ENCODE measurements around the gene PTPRT. TPM values are rescaled to one million over a fixed set of nuclear protein-coding genes. Genes with fewer than 3 reads are reported as not detected.

The PTPRT gene
- total and polyA plus RNA-seq, 12 donors, result 0.05 to 0.34 (median 0.16) TPM; not detected in 1

DNA sequence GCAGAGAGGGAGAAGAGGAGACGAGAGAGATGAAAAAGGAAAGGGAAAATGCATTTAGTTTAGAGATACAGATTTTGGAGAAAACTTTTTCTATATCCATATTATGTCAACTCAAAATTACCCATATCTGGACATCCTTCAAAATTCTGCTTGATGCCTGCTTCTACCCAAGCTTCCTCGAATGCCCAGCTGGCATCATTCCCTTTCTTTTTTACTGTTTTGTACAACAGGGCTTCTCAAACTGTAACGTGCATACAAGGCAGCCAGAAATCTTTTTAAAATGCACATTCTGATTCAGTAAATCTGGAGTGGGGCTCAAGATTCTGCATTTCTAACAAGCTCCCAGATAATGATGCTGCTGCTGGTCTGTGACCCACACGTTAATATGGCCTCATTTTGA lies 1108.8 kb downstream of the PTPRT start:
- no peak overlapping the region for H3K4me3 ChIP-seq
- WGBS, 4 donors, result 74 to 81% (median 79%) methylated on average over 4 of the region's 4 CpGs
- intact Hi-C loops (cut with DNase I), result no loop called here

DNA sequence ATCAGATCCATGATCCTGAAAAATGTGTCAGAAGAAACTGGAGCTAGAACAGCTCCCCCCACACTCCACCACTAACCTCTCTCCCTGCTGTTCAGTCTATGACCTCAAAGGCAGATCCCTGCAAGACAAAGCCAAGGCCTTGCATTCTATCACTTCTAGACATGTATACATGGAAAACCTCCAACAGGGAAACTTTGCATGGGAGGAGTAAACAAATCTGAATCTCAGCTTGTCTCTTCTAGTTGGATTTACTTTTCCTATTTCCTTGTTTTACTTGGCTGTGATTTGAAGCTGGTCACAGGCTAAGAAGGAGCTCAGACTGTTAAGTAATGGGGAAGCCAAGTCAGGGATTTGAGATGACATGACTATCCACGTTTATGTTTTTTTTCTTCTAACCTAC lies 1114.8 kb downstream of the PTPRT start:
- intact Hi-C loops (cut with DNase I), result no loop called here
- no peak for TF ChIP-seq POLR2A (IDR thresholded peaks at IDR 0.05)
- TF ChIP-seq, protein P1, sequence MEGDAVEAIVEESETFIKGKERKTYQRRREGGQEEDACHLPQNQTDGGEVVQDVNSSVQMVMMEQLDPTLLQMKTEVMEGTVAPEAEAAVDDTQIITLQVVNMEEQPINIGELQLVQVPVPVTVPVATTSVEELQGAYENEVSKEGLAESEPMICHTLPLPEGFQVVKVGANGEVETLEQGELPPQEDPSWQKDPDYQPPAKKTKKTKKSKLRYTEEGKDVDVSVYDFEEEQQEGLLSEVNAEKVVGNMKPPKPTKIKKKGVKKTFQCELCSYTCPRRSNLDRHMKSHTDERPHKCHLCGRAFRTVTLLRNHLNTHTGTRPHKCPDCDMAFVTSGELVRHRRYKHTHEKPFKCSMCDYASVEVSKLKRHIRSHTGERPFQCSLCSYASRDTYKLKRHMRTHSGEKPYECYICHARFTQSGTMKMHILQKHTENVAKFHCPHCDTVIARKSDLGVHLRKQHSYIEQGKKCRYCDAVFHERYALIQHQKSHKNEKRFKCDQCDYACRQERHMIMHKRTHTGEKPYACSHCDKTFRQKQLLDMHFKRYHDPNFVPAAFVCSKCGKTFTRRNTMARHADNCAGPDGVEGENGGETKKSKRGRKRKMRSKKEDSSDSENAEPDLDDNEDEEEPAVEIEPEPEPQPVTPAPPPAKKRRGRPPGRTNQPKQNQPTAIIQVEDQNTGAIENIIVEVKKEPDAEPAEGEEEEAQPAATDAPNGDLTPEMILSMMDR (IDR thresholded peaks at IDR 0.05), result no peak

More for the DNA sequence above, 1108.8 kb downstream of the PTPRT start:
- Histone ChIP-seq H3K27ac (no peak overlapping the region), H3K4me1 (replicated peaks in 1 of 2) (peaks cover 0 to 4% of the 10 kb centered on the region in 2 donors), H3K27me3 (no peaks in the 10 kb centered on the region), H3K36me3 (replicated peaks in 1 of 2) (no peaks in the 10 kb centered on the region), H3K9me3 (replicated peaks in 1 of 3) (no peaks in the 10 kb centered on the region)
- no peak for DNase-seq
- TF ChIP-seq POLR2A (IDR thresholded peaks at IDR 0.05), result no peak
- TF ChIP-seq, protein P1 (IDR thresholded peaks at IDR 0.05), result no peak

DNA sequence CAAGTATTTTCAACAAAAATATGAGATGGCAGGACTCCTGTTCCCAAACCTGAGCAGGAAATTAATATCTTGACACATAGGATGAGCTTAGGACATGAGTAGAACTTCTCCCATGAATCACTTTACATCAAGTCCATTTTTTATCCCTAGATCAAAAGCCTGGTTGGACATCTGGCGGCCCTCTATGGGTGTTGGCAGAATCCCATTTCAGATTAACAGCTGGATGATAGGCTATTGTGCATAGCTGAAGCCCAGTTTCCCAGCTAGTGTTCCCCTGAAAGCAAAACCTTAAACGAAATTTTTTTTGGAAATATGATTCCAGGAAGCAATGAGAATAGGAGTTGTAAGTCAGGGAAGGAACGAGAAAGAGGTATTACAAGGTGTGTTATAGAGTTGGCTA lies 1122.1 kb downstream of the PTPRT start:
- DNase-seq, result no peak
- 61 to 64% (median 62%) methylated on average over 3 of the region's 3 CpGs for WGBS, 4 donors
- Histone ChIP-seq H3K4me1 (replicated peaks in 1 of 2) (no peaks in the 10 kb centered on the region), H3K27me3 (no peaks in the 10 kb centered on the region), H3K4me3 (no peak overlapping the region), H3K9me3 (replicated peaks in 1 of 3) (no peaks in the 10 kb centered on the region), H3K27ac (no peak overlapping the region), H3K36me3 (replicated peaks in 1 of 2) (no peaks in the 10 kb centered on the region)
- intact Hi-C loops (cut with DNase I), result no loop called here
- TF ChIP-seq POLR2A (IDR thresholded peaks at IDR 0.05), result no peak
- TF ChIP-seq, protein P1 (IDR thresholded peaks at IDR 0.05), result no peak

More for the DNA sequence above, 1114.8 kb downstream of the PTPRT start:
- no peak overlapping the region for H3K27ac ChIP-seq
- H3K4me1 ChIP-seq (replicated peaks in 1 of 2), result no peaks in the 10 kb centered on the region
- no peak overlapping the region for H3K4me3 ChIP-seq
- no peak for DNase-seq
- 47 to 68% (median 50%) methylated on average over 1 of the region's 1 CpG for WGBS, 4 donors
- H3K9me3 ChIP-seq (replicated peaks in 1 of 3), result no peaks in the 10 kb centered on the region
- no peaks in the 10 kb centered on the region for H3K27me3 ChIP-seq
- H3K36me3 ChIP-seq (replicated peaks in 1 of 2), result no peaks in the 10 kb centered on the region

DNA sequence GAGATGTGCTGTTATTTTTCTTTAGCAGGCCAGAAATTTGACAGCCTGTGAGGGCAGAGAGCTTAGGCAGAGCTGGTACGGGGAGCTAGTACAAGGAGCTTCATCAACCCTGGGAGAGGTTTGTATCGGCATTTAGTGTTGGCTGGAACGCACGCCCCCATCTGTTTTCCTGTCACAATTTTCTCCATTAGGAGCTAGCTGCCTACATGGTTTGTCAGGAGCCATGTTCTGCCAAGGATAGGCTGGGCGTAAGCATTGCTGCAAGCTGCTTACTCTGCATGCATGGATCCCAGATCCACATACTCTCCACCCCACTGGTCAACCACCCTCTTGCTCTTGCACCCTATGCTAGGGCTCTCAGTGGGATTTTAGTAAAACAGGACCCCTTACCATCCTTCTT lies 1122.5 kb downstream of the PTPRT start:
- Histone ChIP-seq H3K4me3 (no peak overlapping the region), H3K4me1 (replicated peaks in 1 of 2) (no peaks in the 10 kb centered on the region), H3K27ac (no peak overlapping the region), H3K36me3 (replicated peaks in 1 of 2) (no peaks in the 10 kb centered on the region), H3K27me3 (no peaks in the 10 kb centered on the region), H3K9me3 (replicated peaks in 1 of 3) (no peaks in the 10 kb centered on the region)
- DNase-seq, result no peak
- TF ChIP-seq POLR2A (IDR thresholded peaks at IDR 0.05), result no peak
- TF ChIP-seq, protein P1 (IDR thresholded peaks at IDR 0.05), result no peak
- WGBS, 4 donors, result 74 to 91% (median 85%) methylated on average over 5 of the region's 5 CpGs
- intact Hi-C loops (cut with DNase I), result no loop called here
